Type B pancreatic cell (in vitro differentiated cells): ENCODE results near the gene KRTAP13-2. TPM values are rescaled to one million over a fixed set of nuclear protein-coding genes. Genes with fewer than 3 reads are reported as not detected.

Experiments
- DNase-seq: peaks from one replicate; pipeline ENCODE4 v3.0.0; 2021; ENCODE audit warnings: mixed read lengths; ENCODE audit not compliant: unreplicated experiment; ENCODE audit errors: extremely low spot score
- H3K27ac Mint-ChIP-seq: 2 replicates; pipeline ENCODE4 v1.8.0; 2021; ENCODE audit warnings: mild to moderate bottlenecking, mixed read lengths
- H3K27me3 Mint-ChIP-seq: 2 replicates; pipeline ENCODE4 v1.8.0; 2021; ENCODE audit warnings: mixed read lengths
- H3K36me3 Mint-ChIP-seq: 2 replicates; pipeline ENCODE4 v1.8.0; 2021; ENCODE audit warnings: mixed read lengths
- H3K4me1 Mint-ChIP-seq: one replicate; pipeline ENCODE4 v1.8.0; 2021; ENCODE audit warnings: mixed read lengths; ENCODE audit not compliant: unreplicated experiment
- H3K4me3 Mint-ChIP-seq: 2 replicates; pipeline ENCODE4 v1.8.0; 2021; ENCODE audit warnings: mild to moderate bottlenecking, mixed read lengths
- H3K9me3 Mint-ChIP-seq: 2 replicates; pipeline ENCODE4 v1.8.0; 2021; ENCODE audit warnings: mixed read lengths
- CTCF ChIP-seq: fragments of 200-600 bp; sonication (generic); conservative IDR thresholded peaks from 2 replicates; pipeline ENCODE4 v1.5.0; 2021; ENCODE audit warnings: antibody characterized with exemption, mild to moderate bottlenecking
- total RNA-seq: library from RNA; stranded (reverse); gene quantifications from 2 replicates; pipeline ENCODE4 v1.2.1, GENCODE V29; 2021; ENCODE audit warnings: low replicate concordance

The KRTAP13-2 gene
- total RNA-seq, 1 donor from 2014 or later, result not detected

GRCh38 chr21:30348506-30348905, 23.6 kb downstream of the KRTAP13-2 start, which contains the start of gene KRTAP23-1:
Gene KRTAP23-1 (minus strand): TSS chr21:30348606. CDS start chr21:30348606, 0 bp downstream.
- Mint-ChIP-seq H3K4me3 (no peak within 1 kb of the TSS), H3K36me3 (no peaks in the 10 kb centered on the region), H3K27me3 (no peaks in the 10 kb centered on the region), H3K9me3 (peaks cover 8% of the 10 kb centered on the region), H3K4me1 (peaks cover 4% of the 10 kb centered on the region), H3K27ac (no peak within 1 kb of the TSS)
- DNase-seq, result no peak
- no peak for TF ChIP-seq CTCF

- Mint-ChIP-seq H3K4me1 (peaks cover 8% of the 10 kb centered on the region), H3K4me3 (no peak overlapping the region), H3K9me3 (peaks cover 5% of the 10 kb centered on the region), H3K36me3 (no peaks in the 10 kb centered on the region), H3K27ac (no peak overlapping the region), H3K27me3 (no peaks in the 10 kb centered on the region)
- DNase-seq, result no peak
- TF ChIP-seq CTCF, result no peak
These were observed 27.1 kb downstream of the KRTAP13-2 start for GRCh38 chr21:30345014-30345413.

- Mint-ChIP-seq H3K27me3 (no peaks in the 10 kb centered on the region), H3K9me3 (peaks cover 5% of the 10 kb centered on the region), H3K4me1 (peaks cover 4% of the 10 kb centered on the region), H3K27ac (no peak overlapping the region), H3K4me3 (no peak overlapping the region), H3K36me3 (no peaks in the 10 kb centered on the region)
- no peak for DNase-seq
- peak; percentile 92 for TF ChIP-seq CTCF
These were observed 31.1 kb downstream of the KRTAP13-2 start for GRCh38 chr21:30340714-30341573.

GRCh38 chr21:30338717-30339116, 33.4 kb downstream of the KRTAP13-2 start:
- Mint-ChIP-seq H3K27ac (no peak overlapping the region), H3K27me3 (no peaks in the 10 kb centered on the region), H3K36me3 (no peaks in the 10 kb centered on the region), H3K4me1 (peaks cover 4% of the 10 kb centered on the region), H3K9me3 (no peaks in the 10 kb centered on the region), H3K4me3 (no peak overlapping the region)
- TF ChIP-seq CTCF, result no peak
- no peak for DNase-seq

GRCh38 chr21:30337772-30338171, 34.3 kb downstream of the KRTAP13-2 start:
- no peak for TF ChIP-seq CTCF
- Mint-ChIP-seq H3K27ac (no peak overlapping the region), H3K36me3 (no peaks in the 10 kb centered on the region), H3K27me3 (no peaks in the 10 kb centered on the region), H3K9me3 (no peaks in the 10 kb centered on the region), H3K4me3 (no peak overlapping the region), H3K4me1 (peaks cover 4% of the 10 kb centered on the region)
- DNase-seq, result no peak
